H1 (cell line): ENCODE results near the gene NTN4. TPM values are rescaled to one million over a fixed set of nuclear protein-coding genes. Genes with fewer than 3 reads are reported as not detected.

Experiments
- CTCF ChIA-PET: fragments of 300-600 bp; sonication (Branson Sonifier 250); formaldehyde crosslinking; loops from one replicate; lab custom pipeline; 2021; ENCODE audit not compliant: partially characterized antibody; lab: Charles Lee
- POLR2A ChIA-PET: fragments of 300-600 bp; sonication (Branson Sonifier 250); formaldehyde crosslinking; loops from one replicate; lab custom pipeline; 2021; ENCODE audit warnings: inconsistent platforms; ENCODE audit not compliant: partially characterized antibody; lab: Charles Lee
- DNase-seq, 2 experiments: peaks; one replicate each; pipeline versions ENCODE4 v3.0.0 to v3.0.0-alpha.2; 2010 to 2022; ENCODE audit warnings: low spot score in 2 of 2, low read depth in 1 of 2, mixed read lengths in 1 of 2
- FAIRE-seq: peaks from 2 replicates; lab custom pipeline; 2011; peaks lifted over from hg19 to GRCh38; lab: Jason Lieb, UNC
- H2AFZ ChIP-seq: 2 replicates; pipeline ENCODE4 v1.8.1; 2012; ENCODE audit warnings: low read length, inconsistent platforms
- H2AK5ac ChIP-seq: 2 replicates; pipeline ENCODE4 v1.6.1; 2013; ENCODE audit warnings: low read depth, low read length
- H2BK120ac ChIP-seq: replicated peaks from 2 replicates; pipeline ENCODE3; 2013; ENCODE audit warnings: low read depth, low read length, inconsistent platforms
- H2BK12ac ChIP-seq: 2 replicates; pipeline ENCODE4 v1.6.1; 2013; ENCODE audit warnings: low read depth, low read length
- H2BK15ac ChIP-seq: 2 replicates; pipeline ENCODE4 v1.6.1; 2013; ENCODE audit warnings: low read length
- H2BK20ac ChIP-seq: 2 replicates; pipeline ENCODE4 v1.6.1; 2013; ENCODE audit warnings: low read length
- H2BK5ac ChIP-seq: 2 replicates; pipeline ENCODE4 v1.6.1; 2013; ENCODE audit warnings: low read depth, low read length
- H3K14ac ChIP-seq: 2 replicates; pipeline ENCODE4 v1.6.1; 2013; ENCODE audit warnings: inconsistent platforms; ENCODE audit not compliant: insufficient read length
- H3K18ac ChIP-seq: 2 replicates; pipeline ENCODE4 v1.6.1; 2013; ENCODE audit warnings: low read length; ENCODE audit errors: extremely low read depth
- H3K23ac ChIP-seq: 2 replicates; pipeline ENCODE4 v1.6.1; 2013; ENCODE audit warnings: inconsistent platforms; ENCODE audit not compliant: insufficient read length
- H3K23me2 ChIP-seq: 2 replicates; pipeline ENCODE4 v1.6.1; 2013; ENCODE audit warnings: low read depth, low read length
- H3K27ac ChIP-seq: 2 replicates; pipeline ENCODE4 v1.6.1; 2011; ENCODE audit warnings: low read depth, low read length, inconsistent platforms
- H3K27me3 ChIP-seq, 4 experiments: replicated peaks in 1 of 4; 1 replicate in 1 of 4; 2 replicates in 3 of 4; pipeline versions ENCODE4 v1.6.1 to v1.8.1; 2011 to 2013; ENCODE audit warnings: low read length in 3 of 4, mild to moderate bottlenecking in 3 of 4, inconsistent platforms in 2 of 4, mixed read lengths in 2 of 4, moderate library complexity in 1 of 4; ENCODE audit not compliant: control insufficient read depth in 3 of 4, insufficient read depth in 3 of 4; ENCODE audit errors: extremely low read depth in 1 of 4
- H3K36me3 ChIP-seq, 4 experiments: 2 replicates each; pipeline versions ENCODE4 v1.6.1 to v1.8.1; 2011 to 2013; ENCODE audit warnings: mild to moderate bottlenecking in 4 of 4, low read length in 3 of 4, moderate library complexity in 2 of 4, control low read depth in 1 of 4, inconsistent platforms in 1 of 4; ENCODE audit not compliant: insufficient read depth in 4 of 4, control insufficient read depth in 2 of 4
- H3K4ac ChIP-seq: replicated peaks from 2 replicates; pipeline ENCODE3; 2013; ENCODE audit warnings: low read length, low read depth, mixed read lengths, inconsistent platforms; ENCODE audit not compliant: insufficient read length
- H3K4me1 ChIP-seq, 4 experiments: replicated peaks in 1 of 4; 1 replicate in 1 of 4; 2 replicates in 3 of 4; pipeline versions ENCODE4 v1.6.1 to v1.8.1; 2011 to 2013; ENCODE audit warnings: low read length in 3 of 4, inconsistent platforms in 2 of 4, mixed read lengths in 1 of 4; ENCODE audit not compliant: insufficient read depth in 4 of 4, control insufficient read depth in 3 of 4
- H3K4me2 ChIP-seq, 2 experiments: 2 replicates each; pipeline versions ENCODE4 v1.6.1 to v1.8.1; 2011 to 2013; ENCODE audit warnings: low read depth in 2 of 2, low read length in 2 of 2, control low read depth in 1 of 2, inconsistent platforms in 1 of 2, mild to moderate bottlenecking in 1 of 2; ENCODE audit not compliant: insufficient read depth in 1 of 2
- H3K4me3 ChIP-seq, 4 experiments: fragments of 200-600, 300-600 bp in 1 of 4; sonication (generic), shearing (Covaris generic), sonication (Bioruptor Twin) in 1 of 4; 2 replicates each; pipeline versions ENCODE4 v1.5.1 to v1.8.1; 2011 to 2016; ENCODE audit warnings: low read length in 4 of 4, low read depth in 3 of 4, control low read depth in 2 of 4, inconsistent platforms in 2 of 4, mild to moderate bottlenecking in 2 of 4, mixed read lengths in 1 of 4, moderate library complexity in 1 of 4; ENCODE audit not compliant: insufficient read depth in 2 of 4; ENCODE audit errors: extremely low read depth in 1 of 4
- H3K56ac ChIP-seq: replicated peaks from 2 replicates; pipeline ENCODE3; 2013; ENCODE audit warnings: low read depth, mild to moderate bottlenecking, mixed read lengths, low read length, inconsistent platforms; ENCODE audit not compliant: insufficient read length
- H3K79me1 ChIP-seq: 2 replicates; pipeline ENCODE4 v1.6.1; 2013; ENCODE audit warnings: low read depth, low read length, control low read depth
- H3K79me2 ChIP-seq, 2 experiments: 2 replicates each; pipeline versions ENCODE4 v1.6.1 to v1.8.1; 2012 to 2013; ENCODE audit warnings: low read length in 2 of 2, mild to moderate bottlenecking in 2 of 2, inconsistent platforms in 1 of 2; ENCODE audit not compliant: insufficient read depth in 2 of 2, control insufficient read depth in 1 of 2
- H3K9ac ChIP-seq, 4 experiments: replicated peaks in 1 of 4; 1 replicate in 1 of 4; 2 replicates in 3 of 4; pipeline versions ENCODE4 v1.6.1 to v1.8.1; 2011 to 2013; ENCODE audit warnings: low read depth in 3 of 4, low read length in 3 of 4, control low read depth in 2 of 4, mild to moderate bottlenecking in 2 of 4, moderate library complexity in 2 of 4, inconsistent platforms in 1 of 4; ENCODE audit errors: extremely low read depth in 1 of 4
- H3K9me3 ChIP-seq, 2 experiments: 2 replicates each; pipeline versions ENCODE4 v1.6.1 to v1.8.1; 2012 to 2013; ENCODE audit warnings: mild to moderate bottlenecking in 2 of 2, moderate library complexity in 2 of 2, control low read depth in 1 of 2, inconsistent platforms in 1 of 2, low read depth in 1 of 2, low read length in 1 of 2, mixed read lengths in 1 of 2; ENCODE audit not compliant: insufficient read depth in 2 of 2
- H4K20me1 ChIP-seq, 2 experiments: replicated peaks in 1 of 2; 2 replicates each; pipeline versions ENCODE3 to v1.8.1; 2011 to 2013; ENCODE audit warnings: inconsistent platforms in 2 of 2, low read length in 2 of 2, mild to moderate bottlenecking in 1 of 2; ENCODE audit not compliant: insufficient read depth in 2 of 2, control insufficient read depth in 1 of 2
- H4K5ac ChIP-seq: 2 replicates; pipeline ENCODE4 v1.6.1; 2013; ENCODE audit warnings: low read length, low read depth, mixed read lengths, inconsistent platforms; ENCODE audit not compliant: insufficient read length
- H4K8ac ChIP-seq: 2 replicates; pipeline ENCODE4 v1.8.0; 2013; ENCODE audit warnings: mild to moderate bottlenecking, moderate library complexity, low read length, inconsistent platforms; ENCODE audit not compliant: insufficient read depth; ENCODE audit errors: extremely low read depth
- H4K91ac ChIP-seq: replicated peaks from 2 replicates; pipeline ENCODE3; 2013; ENCODE audit warnings: low read length, mixed read lengths, inconsistent platforms; ENCODE audit not compliant: insufficient read length
- CBX8 ChIP-seq: fragments of 300-800, 300-1000 bp; sonication (generic); IDR thresholded peaks from 2 replicates; pipeline ENCODE4 v1.7.1; 2016; ENCODE audit warnings: low read depth, low read length, borderline replicate concordance
- CEBPB ChIP-seq: IDR thresholded peaks from 2 replicates; pipeline ENCODE4 v1.6.1; 2012; ENCODE audit warnings: low read depth, low read length
- CHD1 ChIP-seq: IDR thresholded peaks from 2 replicates; pipeline ENCODE4 v1.6.1; 2012; ENCODE audit warnings: low read depth, low read length, improper control_type of control experiment
- CTBP2 ChIP-seq: IDR thresholded peaks from 2 replicates; pipeline ENCODE4 v1.7.0; 2011; ENCODE audit warnings: borderline replicate concordance, mild to moderate bottlenecking, moderate library complexity, mixed read lengths, low read length; ENCODE audit not compliant: insufficient read depth, insufficient read length
- EP300 ChIP-seq, 2 experiments: IDR thresholded peaks; 1 replicate in 1 of 2; 2 replicates in 1 of 2; pipeline ENCODE4 v1.6.1; 2011 to 2012; ENCODE audit warnings: low read depth in 2 of 2, low read length in 2 of 2, mild to moderate bottlenecking in 2 of 2, borderline replicate concordance in 1 of 2, inconsistent platforms in 1 of 2, moderate library complexity in 1 of 2
- NANOG ChIP-seq: IDR thresholded peaks from 2 replicates; pipeline ENCODE4 v1.6.1; 2011; ENCODE audit warnings: low read length, low read depth, mild to moderate bottlenecking, inconsistent platforms; ENCODE audit not compliant: insufficient read depth, poor library complexity, severe bottlenecking
- POLR2A ChIP-seq, 2 experiments: IDR thresholded peaks; 1 replicate in 1 of 2; 2 replicates in 1 of 2; pipeline ENCODE4 v1.6.1; 2011; ENCODE audit warnings: low read depth in 2 of 2, low read length in 2 of 2, mild to moderate bottlenecking in 2 of 2; ENCODE audit errors: control extremely low read depth in 1 of 2
- RBBP5 ChIP-seq: IDR thresholded peaks from 2 replicates; pipeline ENCODE4 v1.7.1; 2012; ENCODE audit warnings: low read depth, mild to moderate bottlenecking, inconsistent platforms, low read length, moderate library complexity, borderline replicate concordance
- RNF2 ChIP-seq: fragments of 200-900, 300-1000 bp; sonication (generic); IDR thresholded peaks from 2 replicates; pipeline ENCODE4 v1.7.1; 2016; ENCODE audit warnings: borderline replicate concordance, low read depth, mild to moderate bottlenecking, antibody characterized with exemption, low read length; ENCODE audit not compliant: poor library complexity, severe bottlenecking; ENCODE audit errors: missing control alignments
- SIRT6 ChIP-seq: IDR thresholded peaks from one replicate; pipeline ENCODE4 v1.7.1; 2012; ENCODE audit warnings: low read length, inconsistent platforms
- SIX5 ChIP-seq: IDR thresholded peaks from 2 replicates; pipeline ENCODE4 v1.6.1; 2011; ENCODE audit warnings: mild to moderate bottlenecking, low read depth, low read length
- SP1 ChIP-seq: IDR thresholded peaks from 2 replicates; pipeline ENCODE4 v1.6.1; 2011; ENCODE audit warnings: low read depth, low read length
- YY1 ChIP-seq: IDR thresholded peaks from 2 replicates; pipeline ENCODE4 v1.6.1; 2011; ENCODE audit warnings: low read depth, mild to moderate bottlenecking, low read length
- WGBS, 2 experiments: shearing (Covaris generic) in 1 of 2; methylation state at CpG; one replicate each; pipeline versions ENCODE4 v1.1.6 to v1.1.7; 2013 to 2015; ENCODE audit warnings: low lambda C conversion rate in 2 of 2, mixed read lengths in 2 of 2, inconsistent platforms in 1 of 2, low coverage in 1 of 2, missing lambda C conversion rate in 1 of 2; ENCODE audit not compliant: insufficient replicate concordance in 2 of 2, insufficient coverage in 1 of 2, insufficient read length in 1 of 2; ENCODE audit errors: extremely low coverage in 1 of 2, missing lambda C conversion rate in 1 of 2; 5-methylcytosine and 5-hydroxymethylcytosine counted together
- polyA plus RNA-seq, 7 experiments: library from polyadenylated mRNA; depleted of rRNA in 3 of 7; stranded (reverse) in 5 of 7; unstranded in 2 of 7; fragments of >200 nt in 5 of 7; fragments of 200-250 nt in 2 of 7; gene quantifications; 1 replicate in 5 of 7; 2 replicates in 1 of 7; 4 replicates in 1 of 7; pipeline versions ENCODE4 v1.2.1 to v1.2.3, GENCODE V29; 2011 to 2013; ENCODE audit warnings: missing spikeins in 2 of 7, mixed read lengths in 2 of 7
- total RNA-seq: library from RNA; stranded (reverse); fragmentation: NEBNext Ultra II Directional; extraction: Animal tissue kit (Norgen Biotek cat#: 25700); gene quantifications from 2 replicates; pipeline ENCODE4 v1.2.1, GENCODE V29; 2021
- TF ChIP-seq, protein P1 (sequence below): IDR thresholded peaks from 2 replicates; pipeline ENCODE4 v1.6.1; 2011; ENCODE audit warnings: low read length, improper control_type of control experiment

NTN4 gene
- total and polyA plus RNA-seq, 2 of the 8 experiments (the other 6 are each of a cell fraction or from before 2014, with no cell fraction given), result 0.74 to 1.3 TPM

DNA sequence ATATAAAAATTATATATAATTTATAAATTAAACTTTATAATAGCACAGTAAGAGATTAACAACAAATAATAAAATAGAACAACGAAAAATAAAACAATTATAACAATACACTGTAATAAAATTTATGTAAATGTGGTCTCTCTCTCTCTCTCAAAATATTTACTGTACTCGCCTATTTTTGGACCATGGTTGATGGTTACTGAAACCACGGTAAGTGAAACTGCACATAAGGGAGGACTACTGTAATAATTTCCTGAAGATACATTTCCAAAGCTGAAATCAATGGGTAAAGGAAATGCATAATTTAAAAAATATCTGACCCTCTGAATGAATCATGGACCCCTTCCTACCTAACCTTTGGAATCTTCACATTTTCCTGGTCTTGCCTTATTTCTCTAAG, 48.9 kb downstream of the NTN4 start:
- Histone ChIP-seq H3K23me2 (no peaks in the 10 kb centered on the region), H2BK5ac (no peak overlapping the region), H2BK15ac (no peak overlapping the region), H2AK5ac (no peak overlapping the region), H3K18ac (no peak overlapping the region), H2BK20ac (no peak overlapping the region), H3K27me3 (no peaks in the 10 kb centered on the region), H3K4me1 (no peaks in the 10 kb centered on the region), H3K14ac (no peak overlapping the region), H2BK120ac (no peak overlapping the region), H3K9me3 (no peaks in the 10 kb centered on the region), H4K8ac (no peak overlapping the region), H3K56ac (no peak overlapping the region), H3K36me3 (no peaks in the 10 kb centered on the region), H3K4me3 (no peak overlapping the region), H3K23ac (no peak overlapping the region), H4K5ac (no peak overlapping the region), H2BK12ac (no peak overlapping the region), H3K27ac (no peak overlapping the region), H4K20me1 (no peaks in the 10 kb centered on the region), H3K79me2 (no peaks in the 10 kb centered on the region), H3K9ac (no peak overlapping the region), H3K4me2 (no peak overlapping the region), H3K79me1 (no peaks in the 10 kb centered on the region), H2AFZ (no peak overlapping the region), H3K4ac (no peak overlapping the region), H4K91ac (no peak overlapping the region)
- POLR2A ChIA-PET, result no interaction called here
- FAIRE-seq (no peak), DNase-seq (no peak)
- CTCF ChIA-PET, result no interaction called here
- WGBS, 2 experiments, result 88% methylated on average over 3 of the region's 3 CpGs; no CpG with 5 or more reads in 1 of the 2 experiments
- no peak for TF ChIP-seq POLR2A (IDR thresholded peaks at IDR 0.05; ENCODE audit: control extremely low read depth in 1 of 2, low read depth in 2 of 2, low read length in 2 of 2)
- TF ChIP-seq SP1, result no peak
- TF ChIP-seq RNF2, result no peak
- no peak for TF ChIP-seq SIX5
- TF ChIP-seq CEBPB, result no peak
- TF ChIP-seq NANOG, result no peak
- TF ChIP-seq YY1, result no peak
- no peak for TF ChIP-seq RBBP5
- no peak for TF ChIP-seq CHD1
- no peak for TF ChIP-seq CTBP2
- no peak for TF ChIP-seq EP300 (IDR thresholded peaks at IDR 0.05; ENCODE audit: borderline replicate concordance in 1 of 2, low read depth in 2 of 2, low read length in 2 of 2)
- no peak for TF ChIP-seq CBX8
- TF ChIP-seq, protein P1, sequence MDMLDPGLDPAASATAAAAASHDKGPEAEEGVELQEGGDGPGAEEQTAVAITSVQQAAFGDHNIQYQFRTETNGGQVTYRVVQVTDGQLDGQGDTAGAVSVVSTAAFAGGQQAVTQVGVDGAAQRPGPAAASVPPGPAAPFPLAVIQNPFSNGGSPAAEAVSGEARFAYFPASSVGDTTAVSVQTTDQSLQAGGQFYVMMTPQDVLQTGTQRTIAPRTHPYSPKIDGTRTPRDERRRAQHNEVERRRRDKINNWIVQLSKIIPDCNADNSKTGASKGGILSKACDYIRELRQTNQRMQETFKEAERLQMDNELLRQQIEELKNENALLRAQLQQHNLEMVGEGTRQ, result no peak
- no peak for TF ChIP-seq SIRT6
